ENCODE data around the gene FOXO3. TPM values are rescaled to one million over a fixed set of nuclear protein-coding genes. Genes with fewer than 3 reads are reported as not detected.
A peak's percentile ranks its signal among the peaks of the same experiment; 100 is the strongest.

FOXO3 gene
- total and polyA plus RNA-seq, 2 of the 13 experiments (the other 11 are each of a cell fraction or from before 2014, with no cell fraction given), result 16.0 to 22.5 TPM

DNA sequence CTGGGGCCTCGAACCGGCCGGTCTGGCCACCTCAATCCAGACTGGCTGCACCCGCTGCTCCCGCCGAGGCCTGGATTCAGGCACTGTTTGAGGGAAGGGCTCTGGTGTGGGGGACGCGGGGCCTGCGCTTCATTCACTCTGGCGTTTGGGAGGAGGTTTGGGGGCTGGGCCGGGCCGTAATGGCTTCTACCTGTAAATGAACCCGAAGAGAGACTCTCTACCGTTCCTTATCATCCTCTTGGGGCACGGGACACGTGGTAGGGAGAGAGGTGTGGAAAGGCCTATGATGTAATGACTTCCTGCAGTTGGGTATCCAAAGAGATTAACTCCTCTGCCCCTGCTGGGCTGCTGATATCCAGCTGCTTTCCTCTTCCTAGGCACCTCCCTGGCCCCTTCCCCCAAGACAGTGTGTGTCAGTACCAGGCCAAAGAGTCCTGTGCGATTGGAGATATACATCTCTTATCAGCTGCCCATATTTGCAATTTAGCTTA lies 1.8 kb downstream of the FOXO3 start (continued):
- TF ChIP-seq MLX (CRISPR knock-in tag; IDR thresholded peaks at IDR 0.05) (no peak), XBP1 (CRISPR knock-in tag; IDR thresholded peaks at IDR 0.05) (no peak), TBX2 (CRISPR knock-in tag; IDR thresholded peaks at IDR 0.05; ENCODE audit: borderline replicate concordance) (peak; percentile 85), ZNF574 (CRISPR knock-in tag; IDR thresholded peaks at IDR 0.05) (peak; percentile 48), SKIL (CRISPR knock-in tag; IDR thresholded peaks at IDR 0.05; ENCODE audit: borderline replicate concordance) (no peak), RXRA (CRISPR knock-in tag; IDR thresholded peaks at IDR 0.05) (0 out of 2 replicates have a peak, but pooled peaks have one; percentile 27), ZNF703 (CRISPR knock-in tag; IDR thresholded peaks at IDR 0.05; ENCODE audit: borderline replicate concordance) (no peak; the same call in 1 of the 2 replicates), ZNF547 (CRISPR knock-in tag; IDR thresholded peaks at IDR 0.05) (no peak), KAT7 (CRISPR knock-in tag; IDR thresholded peaks at IDR 0.05; ENCODE audit: borderline replicate concordance) (peak; percentile 77), YEATS4 (CRISPR knock-in tag; IDR thresholded peaks at IDR 0.05; ENCODE audit: borderline replicate concordance) (peak; percentile 71; the same call in 1 of the 2 replicates), PAX8 (CRISPR knock-in tag; IDR thresholded peaks at IDR 0.05; ENCODE audit: borderline replicate concordance) (no peak)
- TF ChIP-seq, protein P1, sequence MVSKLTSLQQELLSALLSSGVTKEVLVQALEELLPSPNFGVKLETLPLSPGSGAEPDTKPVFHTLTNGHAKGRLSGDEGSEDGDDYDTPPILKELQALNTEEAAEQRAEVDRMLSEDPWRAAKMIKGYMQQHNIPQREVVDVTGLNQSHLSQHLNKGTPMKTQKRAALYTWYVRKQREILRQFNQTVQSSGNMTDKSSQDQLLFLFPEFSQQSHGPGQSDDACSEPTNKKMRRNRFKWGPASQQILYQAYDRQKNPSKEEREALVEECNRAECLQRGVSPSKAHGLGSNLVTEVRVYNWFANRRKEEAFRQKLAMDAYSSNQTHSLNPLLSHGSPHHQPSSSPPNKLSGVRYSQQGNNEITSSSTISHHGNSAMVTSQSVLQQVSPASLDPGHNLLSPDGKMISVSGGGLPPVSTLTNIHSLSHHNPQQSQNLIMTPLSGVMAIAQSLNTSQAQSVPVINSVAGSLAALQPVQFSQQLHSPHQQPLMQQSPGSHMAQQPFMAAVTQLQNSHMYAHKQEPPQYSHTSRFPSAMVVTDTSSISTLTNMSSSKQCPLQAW (CRISPR knock-in tag; IDR thresholded peaks at IDR 0.05), result peak; percentile 40; the same call in 1 of the 2 replicates
- TF ChIP-seq, protein P2, sequence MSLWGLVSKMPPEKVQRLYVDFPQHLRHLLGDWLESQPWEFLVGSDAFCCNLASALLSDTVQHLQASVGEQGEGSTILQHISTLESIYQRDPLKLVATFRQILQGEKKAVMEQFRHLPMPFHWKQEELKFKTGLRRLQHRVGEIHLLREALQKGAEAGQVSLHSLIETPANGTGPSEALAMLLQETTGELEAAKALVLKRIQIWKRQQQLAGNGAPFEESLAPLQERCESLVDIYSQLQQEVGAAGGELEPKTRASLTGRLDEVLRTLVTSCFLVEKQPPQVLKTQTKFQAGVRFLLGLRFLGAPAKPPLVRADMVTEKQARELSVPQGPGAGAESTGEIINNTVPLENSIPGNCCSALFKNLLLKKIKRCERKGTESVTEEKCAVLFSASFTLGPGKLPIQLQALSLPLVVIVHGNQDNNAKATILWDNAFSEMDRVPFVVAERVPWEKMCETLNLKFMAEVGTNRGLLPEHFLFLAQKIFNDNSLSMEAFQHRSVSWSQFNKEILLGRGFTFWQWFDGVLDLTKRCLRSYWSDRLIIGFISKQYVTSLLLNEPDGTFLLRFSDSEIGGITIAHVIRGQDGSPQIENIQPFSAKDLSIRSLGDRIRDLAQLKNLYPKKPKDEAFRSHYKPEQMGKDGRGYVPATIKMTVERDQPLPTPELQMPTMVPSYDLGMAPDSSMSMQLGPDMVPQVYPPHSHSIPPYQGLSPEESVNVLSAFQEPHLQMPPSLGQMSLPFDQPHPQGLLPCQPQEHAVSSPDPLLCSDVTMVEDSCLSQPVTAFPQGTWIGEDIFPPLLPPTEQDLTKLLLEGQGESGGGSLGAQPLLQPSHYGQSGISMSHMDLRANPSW (CRISPR knock-in tag; IDR thresholded peaks at IDR 0.05; ENCODE audit: borderline replicate concordance), result 0 out of 2 replicates have a peak, but pooled peaks have one; percentile 34
- TF ChIP-seq, protein P3, sequence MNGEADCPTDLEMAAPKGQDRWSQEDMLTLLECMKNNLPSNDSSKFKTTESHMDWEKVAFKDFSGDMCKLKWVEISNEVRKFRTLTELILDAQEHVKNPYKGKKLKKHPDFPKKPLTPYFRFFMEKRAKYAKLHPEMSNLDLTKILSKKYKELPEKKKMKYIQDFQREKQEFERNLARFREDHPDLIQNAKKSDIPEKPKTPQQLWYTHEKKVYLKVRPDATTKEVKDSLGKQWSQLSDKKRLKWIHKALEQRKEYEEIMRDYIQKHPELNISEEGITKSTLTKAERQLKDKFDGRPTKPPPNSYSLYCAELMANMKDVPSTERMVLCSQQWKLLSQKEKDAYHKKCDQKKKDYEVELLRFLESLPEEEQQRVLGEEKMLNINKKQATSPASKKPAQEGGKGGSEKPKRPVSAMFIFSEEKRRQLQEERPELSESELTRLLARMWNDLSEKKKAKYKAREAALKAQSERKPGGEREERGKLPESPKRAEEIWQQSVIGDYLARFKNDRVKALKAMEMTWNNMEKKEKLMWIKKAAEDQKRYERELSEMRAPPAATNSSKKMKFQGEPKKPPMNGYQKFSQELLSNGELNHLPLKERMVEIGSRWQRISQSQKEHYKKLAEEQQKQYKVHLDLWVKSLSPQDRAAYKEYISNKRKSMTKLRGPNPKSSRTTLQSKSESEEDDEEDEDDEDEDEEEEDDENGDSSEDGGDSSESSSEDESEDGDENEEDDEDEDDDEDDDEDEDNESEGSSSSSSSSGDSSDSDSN (CRISPR knock-in tag; IDR thresholded peaks at IDR 0.05), result peak; percentile 20; the same call in 1 of the 2 replicates
